ENCODE results near the gene PAK4.

The PAK4 gene

GRCh38 chr19:39138221-39139211 is 12.9 kb downstream of the PAK4 start:
- Histone ChIP-seq H3K4me2 (ENCODE audit: low read depth, low read length, poor library complexity, severe bottlenecking) (no peak overlapping the region), H4K20me1 (ENCODE audit: low read depth, low read length) (no peaks in the 10 kb centered on the region), H3K4me3 (ENCODE audit: insufficient read depth, low read length, poor library complexity, severe bottlenecking) (no peak overlapping the region), H3K9ac (ENCODE audit: low read length) (no peak overlapping the region), H3K27ac (ENCODE audit: low read depth, low read length) (no peak overlapping the region), H3K36me3 (ENCODE audit: low read length) (no peaks in the 10 kb centered on the region), H3K9me2 (replicated peaks; ENCODE audit: insufficient read depth, low read length) (no peaks in the 10 kb centered on the region), H3K27me3 (ENCODE audit: low read length) (no peaks in the 10 kb centered on the region), H3F3A (ENCODE audit: insufficient read depth) (no peaks in the 10 kb centered on the region), H2AFZ (ENCODE audit: low read depth, low read length, severe bottlenecking) (no peak overlapping the region), H3K9me3 (ENCODE audit: insufficient read depth, low read length) (no peaks in the 10 kb centered on the region), H3K79me2 (ENCODE audit: insufficient read depth, low read length) (no peaks in the 10 kb centered on the region)
- TF ChIP-seq CTCF (IDR thresholded peaks at IDR 0.05; ENCODE audit: insufficient read depth, low read length, poor library complexity, severe bottlenecking) (no peak), EZH2phosphoT487 (conservative IDR thresholded peaks at IDR 0.05; ENCODE audit: low read length) (no peak)

- Histone ChIP-seq H4K20me1 (ENCODE audit: low read depth, low read length) (no peaks in the 10 kb centered on the region), H3K36me3 (ENCODE audit: low read length) (no peaks in the 10 kb centered on the region), H3K9ac (ENCODE audit: low read length) (no peak overlapping the region), H3K9me2 (replicated peaks; ENCODE audit: insufficient read depth, low read length) (no peaks in the 10 kb centered on the region), H3K27me3 (ENCODE audit: low read length) (no peaks in the 10 kb centered on the region), H3K4me2 (ENCODE audit: low read depth, low read length, poor library complexity, severe bottlenecking) (no peak overlapping the region), H3F3A (ENCODE audit: insufficient read depth) (no peaks in the 10 kb centered on the region), H3K4me3 (ENCODE audit: insufficient read depth, low read length, poor library complexity, severe bottlenecking) (no peak overlapping the region), H3K9me3 (ENCODE audit: insufficient read depth, low read length) (no peaks in the 10 kb centered on the region), H2AFZ (ENCODE audit: low read depth, low read length, severe bottlenecking) (no peak overlapping the region), H3K79me2 (ENCODE audit: insufficient read depth, low read length) (no peaks in the 10 kb centered on the region), H3K27ac (ENCODE audit: low read depth, low read length) (no peak overlapping the region)
- TF ChIP-seq EZH2phosphoT487 (conservative IDR thresholded peaks at IDR 0.05; ENCODE audit: low read length) (no peak), CTCF (IDR thresholded peaks at IDR 0.05; ENCODE audit: insufficient read depth, low read length, poor library complexity, severe bottlenecking) (no peak)
Measured at GRCh38 chr19:39139305-39139874, 13.8 kb downstream of the PAK4 start.

- H3K9ac ChIP-seq (ENCODE audit: low read length): no peak overlapping the region
- H4K20me1 ChIP-seq (ENCODE audit: low read depth, low read length): no peaks in the 10 kb centered on the region
- no peaks in the 10 kb centered on the region for H3K9me3 ChIP-seq (ENCODE audit: insufficient read depth, low read length)
- no peak overlapping the region for H3K4me3 ChIP-seq (ENCODE audit: insufficient read depth, low read length, poor library complexity, severe bottlenecking)
- H3K79me2 ChIP-seq (ENCODE audit: insufficient read depth, low read length): no peaks in the 10 kb centered on the region
- H2AFZ ChIP-seq (ENCODE audit: low read depth, low read length, severe bottlenecking): no peak overlapping the region
- H3F3A ChIP-seq (ENCODE audit: insufficient read depth): no peaks in the 10 kb centered on the region
- no peaks in the 10 kb centered on the region for H3K9me2 ChIP-seq (replicated peaks; ENCODE audit: insufficient read depth, low read length)
- H3K27me3 ChIP-seq (ENCODE audit: low read length): no peaks in the 10 kb centered on the region
- TF ChIP-seq EZH2phosphoT487 (conservative IDR thresholded peaks at IDR 0.05; ENCODE audit: low read length) (no peak), CTCF (IDR thresholded peaks at IDR 0.05; ENCODE audit: insufficient read depth, low read length, poor library complexity, severe bottlenecking) (no peak)
- no peak overlapping the region for H3K4me2 ChIP-seq (ENCODE audit: low read depth, low read length, poor library complexity, severe bottlenecking)
- H3K36me3 ChIP-seq (ENCODE audit: low read length): no peaks in the 10 kb centered on the region
- no peak overlapping the region for H3K27ac ChIP-seq (ENCODE audit: low read depth, low read length)
Measured at GRCh38 chr19:39139971-39140453, 14.4 kb downstream of the PAK4 start.

Data from SU-DHL-6 (cell line).